Endothelial cell of umbilical vein (primary cell): ENCODE results near the gene TOMM34. TPM values are rescaled to one million over a fixed set of nuclear protein-coding genes. Genes with fewer than 3 reads are reported as not detected.

Experiments
- BruUV-seq: library from RNA; stranded (reverse); fragments of 400-500 nt; replicated peaks from 2 replicates; lab custom pipeline; 2021; lab: Mats Ljungman, UMichigan
- CTCF ChIA-PET: fragments of 300-600, 350-600 bp; sonication (Branson Sonifier 250); formaldehyde crosslinking; loops from one replicate; lab custom pipeline; 2021; ENCODE audit warnings: antibody characterized with exemption, inconsistent platforms; lab: Charles Lee
- POLR2A ChIA-PET: fragments of 300-600, 350-600 bp; sonication (Branson Sonifier 250); formaldehyde crosslinking; loops from one replicate; lab custom pipeline; 2021; ENCODE audit warnings: antibody characterized with exemption, inconsistent platforms; lab: Charles Lee
- DNase-seq: peaks from one replicate; pipeline ENCODE4 v3.0.0-alpha.2; 2011; ENCODE audit warnings: low read depth, low spot score
- FAIRE-seq: peaks from 2 replicates; lab custom pipeline; 2011; peaks lifted over from hg19 to GRCh38; lab: Jason Lieb, UNC
- H2AFZ ChIP-seq: 2 replicates; pipeline ENCODE4 v1.6.0; 2012; ENCODE audit warnings: low read depth, low read length, control low read depth, inconsistent platforms
- H3K27ac ChIP-seq: 2 replicates; pipeline ENCODE4 v1.5.1; 2011; ENCODE audit warnings: low read depth, mild to moderate bottlenecking, control low read depth, low read length, moderate library complexity; ENCODE audit not compliant: insufficient read depth
- H3K27me3 ChIP-seq, 2 experiments: 2 replicates each; pipeline versions ENCODE4 v1.6.0 to v1.6.1; 2011; ENCODE audit warnings: low read length in 2 of 2, mixed read lengths in 1 of 2; ENCODE audit not compliant: control insufficient read depth in 2 of 2, insufficient read depth in 2 of 2
- H3K36me3 ChIP-seq, 2 experiments: 2 replicates in 1 of 2; 3 replicates in 1 of 2; pipeline ENCODE4 v1.5.1; 2011; ENCODE audit warnings: low read length in 2 of 2, mild to moderate bottlenecking in 1 of 2, moderate library complexity in 1 of 2; ENCODE audit not compliant: control insufficient read depth in 2 of 2, insufficient read depth in 2 of 2; ENCODE audit errors: extremely low read depth in 1 of 2
- H3K4me1 ChIP-seq: 3 replicates; pipeline ENCODE4 v1.5.1; 2011; ENCODE audit warnings: mild to moderate bottlenecking, low read length; ENCODE audit not compliant: control insufficient read depth, insufficient read depth; ENCODE audit errors: extremely low read depth
- H3K4me2 ChIP-seq: 2 replicates; pipeline ENCODE4 v1.6.1; 2011; ENCODE audit warnings: low read length, control low read depth, mixed read lengths; ENCODE audit not compliant: insufficient read depth
- H3K4me3 ChIP-seq, 3 experiments: fragments of 200-600 bp in 1 of 3; sonication (generic), shearing (Covaris generic) in 1 of 3; replicated peaks in 1 of 3; 2 replicates each; pipeline ENCODE4 v1.5.1; 2011 to 2016; ENCODE audit warnings: control low read depth in 3 of 3, low read length in 3 of 3, mild to moderate bottlenecking in 2 of 3, inconsistent platforms in 1 of 3, low read depth in 1 of 3, moderate library complexity in 1 of 3; ENCODE audit not compliant: insufficient read depth in 1 of 3
- H3K79me2 ChIP-seq: 2 replicates; pipeline ENCODE4 v1.6.0; 2012; ENCODE audit warnings: low read length, inconsistent platforms; ENCODE audit not compliant: control insufficient read depth, insufficient read depth
- H3K9ac ChIP-seq: replicated peaks from 2 replicates; pipeline ENCODE3; 2011; ENCODE audit warnings: low read length, control low read depth; ENCODE audit not compliant: insufficient read depth; ENCODE audit errors: extremely low read depth
- H3K9me1 ChIP-seq: replicated peaks from 3 replicates; pipeline ENCODE4 v1.6.0; 2011; ENCODE audit warnings: mild to moderate bottlenecking, low read length; ENCODE audit not compliant: control insufficient read depth, insufficient read depth; ENCODE audit errors: extremely low read depth
- H3K9me3 ChIP-seq: replicated peaks from 2 replicates; pipeline ENCODE4 v1.5.1; 2012; ENCODE audit warnings: low read length, inconsistent platforms; ENCODE audit not compliant: control insufficient read depth, insufficient read depth
- H4K20me1 ChIP-seq: replicated peaks from 2 replicates; pipeline ENCODE3; 2011; ENCODE audit warnings: mild to moderate bottlenecking, low read length; ENCODE audit not compliant: control insufficient read depth, insufficient read depth; ENCODE audit errors: extremely low read depth
- EZH2 ChIP-seq: IDR thresholded peaks from 2 replicates; pipeline ENCODE4 v1.6.1; 2012; ENCODE audit warnings: borderline replicate concordance, low read depth, mild to moderate bottlenecking, moderate library complexity, low read length, inconsistent platforms; ENCODE audit not compliant: severe bottlenecking
- FOS ChIP-seq: IDR thresholded peaks from 2 replicates; pipeline ENCODE4 v1.6.1; 2011; ENCODE audit warnings: mild to moderate bottlenecking, low read length, moderate library complexity, borderline replicate concordance; ENCODE audit not compliant: insufficient read depth
- GATA2 ChIP-seq: IDR thresholded peaks from 2 replicates; pipeline ENCODE4 v1.7.0; 2011; ENCODE audit warnings: low read depth, mild to moderate bottlenecking, moderate library complexity, mixed read lengths, low read length; ENCODE audit not compliant: insufficient read length, insufficient read depth
- JUN ChIP-seq: IDR thresholded peaks from 2 replicates; pipeline ENCODE4 v1.6.1; 2011; ENCODE audit warnings: borderline replicate concordance, low read depth; ENCODE audit not compliant: insufficient read length, insufficient read depth
- MYC ChIP-seq: IDR thresholded peaks from one replicate; pipeline ENCODE4 v1.6.1; 2011; ENCODE audit warnings: mild to moderate bottlenecking, low read depth, low read length
- POLR2A ChIP-seq: IDR thresholded peaks from 2 replicates; pipeline ENCODE4 v1.6.1; 2012; ENCODE audit warnings: low read depth, mild to moderate bottlenecking, control low read depth, low read length
- POLR2AphosphoS5 ChIP-seq: IDR thresholded peaks from 2 replicates; pipeline ENCODE4 v1.6.1; 2012; ENCODE audit warnings: low read depth, mild to moderate bottlenecking, control low read depth, low read length, moderate library complexity; ENCODE audit not compliant: insufficient read depth
- dilution Hi-C: fragments of 300-500 bp; cut with MboI; formaldehyde crosslinking; loops from one replicate; pipeline ENCODE4 v1.15.0; 2019; ENCODE audit warnings: low sequenced_read_pairs; ENCODE audit not compliant: extremely low pct_ligation_motif_present
- intact Hi-C: fragments of 100-400 bp; cut with micrococcal nuclease; formaldehyde crosslinking; loops from one replicate; pipeline ENCODE4 v1.10.0; 2022
- polyA plus RNA-seq, 4 experiments: library from polyadenylated mRNA; depleted of rRNA in 3 of 4; stranded (reverse) in 3 of 4; unstranded in 1 of 4; fragments of >200 nt; gene quantifications; 2 replicates each; pipeline versions ENCODE4 v1.2.1 to v1.2.3, GENCODE V29; 2011 to 2012; ENCODE audit warnings: missing spikeins in 1 of 4
- total RNA-seq: library from RNA; stranded (reverse); gene quantifications from 2 replicates; pipeline ENCODE4 v1.2.3, GENCODE V29; 2021
- TF ChIP-seq, protein P1 (sequence below), 2 donors: IDR thresholded peaks; 1 replicate in 1 of 2; 2 replicates in 1 of 2; pipeline ENCODE4 v1.5.1; 2011; ENCODE audit warnings: low read length in 2 of 2, mild to moderate bottlenecking in 2 of 2, moderate library complexity in 2 of 2, control low read depth in 1 of 2, inconsistent platforms in 1 of 2, low read depth in 1 of 2; ENCODE audit not compliant: insufficient read depth in 1 of 2; ENCODE audit errors: extremely low read depth in 1 of 2
- TF ChIP-seq, protein P2 (sequence below): IDR thresholded peaks from 2 replicates; pipeline ENCODE4 v1.6.1; 2011; ENCODE audit not compliant: insufficient read depth, insufficient read length

TOMM34 gene
- total and polyA plus RNA-seq, 2 donors (not counting 3 experiments of a cell fraction or from before 2014, with no cell fraction given), result 36.3 to 44.2 TPM

DNA sequence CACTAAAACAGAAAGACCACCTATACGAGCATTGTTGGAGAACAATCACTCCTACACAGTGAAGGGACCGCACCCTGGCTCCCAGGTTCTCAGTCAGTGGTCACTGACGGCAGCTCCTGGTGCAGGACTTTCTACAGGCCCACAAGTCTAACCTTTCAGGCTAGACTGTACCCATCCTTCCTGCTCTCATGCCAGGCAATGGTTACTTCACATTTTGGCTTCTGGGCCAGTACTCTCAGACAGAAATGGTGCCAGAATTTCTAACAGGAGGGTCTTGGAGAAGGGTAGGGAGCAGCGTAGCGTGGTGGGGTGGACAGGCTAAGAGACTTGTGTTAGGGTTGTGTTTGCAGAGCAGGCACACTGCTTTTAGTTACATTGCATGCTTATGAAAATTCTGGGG, 12.1 kb downstream of the TOMM34 start:
- POLR2A ChIA-PET, result no interaction called here
- H3K4me1 ChIP-seq, result no peaks in the 10 kb centered on the region
- H3K9me1 ChIP-seq, result no peaks in the 10 kb centered on the region
- H2AFZ ChIP-seq, result no peak overlapping the region
- H3K9ac ChIP-seq, result no peak overlapping the region
- no peak for FAIRE-seq
- no peaks in the 10 kb centered on the region for H3K9me3 ChIP-seq
- no peak overlapping the region for H3K4me3 ChIP-seq
- DNase-seq, result no peak
- BruUV-seq, result no TSS peak
- H4K20me1 ChIP-seq, result no peaks in the 10 kb centered on the region
- dilution Hi-C loops (no loop called here), intact Hi-C loops (no loop called here)
- TF ChIP-seq GATA2 (no peak), EZH2 (no peak), MYC (no peak), POLR2A (no peak), POLR2AphosphoS5 (no peak), JUN (no peak), FOS (no peak)
- TF ChIP-seq, protein P1, sequence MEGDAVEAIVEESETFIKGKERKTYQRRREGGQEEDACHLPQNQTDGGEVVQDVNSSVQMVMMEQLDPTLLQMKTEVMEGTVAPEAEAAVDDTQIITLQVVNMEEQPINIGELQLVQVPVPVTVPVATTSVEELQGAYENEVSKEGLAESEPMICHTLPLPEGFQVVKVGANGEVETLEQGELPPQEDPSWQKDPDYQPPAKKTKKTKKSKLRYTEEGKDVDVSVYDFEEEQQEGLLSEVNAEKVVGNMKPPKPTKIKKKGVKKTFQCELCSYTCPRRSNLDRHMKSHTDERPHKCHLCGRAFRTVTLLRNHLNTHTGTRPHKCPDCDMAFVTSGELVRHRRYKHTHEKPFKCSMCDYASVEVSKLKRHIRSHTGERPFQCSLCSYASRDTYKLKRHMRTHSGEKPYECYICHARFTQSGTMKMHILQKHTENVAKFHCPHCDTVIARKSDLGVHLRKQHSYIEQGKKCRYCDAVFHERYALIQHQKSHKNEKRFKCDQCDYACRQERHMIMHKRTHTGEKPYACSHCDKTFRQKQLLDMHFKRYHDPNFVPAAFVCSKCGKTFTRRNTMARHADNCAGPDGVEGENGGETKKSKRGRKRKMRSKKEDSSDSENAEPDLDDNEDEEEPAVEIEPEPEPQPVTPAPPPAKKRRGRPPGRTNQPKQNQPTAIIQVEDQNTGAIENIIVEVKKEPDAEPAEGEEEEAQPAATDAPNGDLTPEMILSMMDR (IDR thresholded peaks at IDR 0.05; ENCODE audit: extremely low read depth in 1 of 2, insufficient read depth in 1 of 2, low read depth in 1 of 2, low read length in 2 of 2), result no peak
- TF ChIP-seq, protein P2, sequence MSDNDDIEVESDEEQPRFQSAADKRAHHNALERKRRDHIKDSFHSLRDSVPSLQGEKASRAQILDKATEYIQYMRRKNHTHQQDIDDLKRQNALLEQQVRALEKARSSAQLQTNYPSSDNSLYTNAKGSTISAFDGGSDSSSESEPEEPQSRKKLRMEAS, result no peak
- peaks cover 2% of the 10 kb centered on the region for H3K79me2 ChIP-seq
- H3K4me2 ChIP-seq, result no peak overlapping the region
- no peaks in the 10 kb centered on the region for H3K27me3 ChIP-seq
- H3K36me3 ChIP-seq, result peaks cover 38 to 44% of the 10 kb centered on the region in 2 experiments
- CTCF ChIA-PET, result interaction anchor here (1.2 kb wide), 1 partner anchor 60 kb away, joined by 3 read pairs; no protein-coding TSS in a partner anchor
- no peak overlapping the region for H3K27ac ChIP-seq
